Liver (tissue), 9 donors: ENCODE results near the gene ARF1. TPM values are rescaled to one million over a fixed set of nuclear protein-coding genes. Genes with fewer than 3 reads are reported as not detected.

Experiments
- DNase-seq: peaks from one replicate; pipeline ENCODE4 v3.0.0-alpha.2; 2017; ENCODE audit warnings: low spot score
- H3K27ac ChIP-seq, 2 donors: one replicate each; pipeline ENCODE4 v1.7.0; 2013; ENCODE audit warnings: inconsistent platforms in 2 of 2, low read length in 2 of 2, control low read depth in 1 of 2, low read depth in 1 of 2, mild to moderate bottlenecking in 1 of 2
- H3K27me3 ChIP-seq, 4 donors: one replicate each; pipeline versions ENCODE4 v1.6.1 to v1.7.0; 2013; ENCODE audit warnings: low read length in 3 of 4, inconsistent platforms in 1 of 4, mild to moderate bottlenecking in 1 of 4, moderate library complexity in 1 of 4; ENCODE audit not compliant: control insufficient read depth in 4 of 4, insufficient read depth in 4 of 4
- H3K36me3 ChIP-seq, 4 donors: one replicate each; pipeline versions ENCODE4 v1.6.1 to v1.7.0; 2013; ENCODE audit warnings: low read length in 3 of 4, mild to moderate bottlenecking in 3 of 4, low read depth in 1 of 4, moderate library complexity in 1 of 4; ENCODE audit not compliant: control insufficient read depth in 4 of 4, insufficient read depth in 3 of 4
- H3K4me1 ChIP-seq, 4 donors: one replicate each; pipeline versions ENCODE4 v1.6.1 to v1.7.0; 2013; ENCODE audit warnings: low read length in 3 of 4, mild to moderate bottlenecking in 3 of 4, moderate library complexity in 1 of 4; ENCODE audit not compliant: control insufficient read depth in 4 of 4, insufficient read depth in 4 of 4
- H3K4me3 ChIP-seq, 3 donors: one replicate each; pipeline versions ENCODE4 v1.6.1 to v1.7.0; 2013; ENCODE audit warnings: low read length in 3 of 3, control low read depth in 1 of 3, low read depth in 1 of 3, mild to moderate bottlenecking in 1 of 3
- H3K9ac ChIP-seq, 2 donors: one replicate each; pipeline ENCODE4 v1.7.0; 2013; ENCODE audit warnings: low read length in 2 of 2, mild to moderate bottlenecking in 2 of 2, moderate library complexity in 2 of 2, control low read depth in 1 of 2, low read depth in 1 of 2
- H3K9me3 ChIP-seq, 4 donors: one replicate each; pipeline versions ENCODE4 v1.6.1 to v1.7.0; 2013; ENCODE audit warnings: low read length in 3 of 4; ENCODE audit not compliant: control insufficient read depth in 4 of 4
- EGR1 ChIP-seq, 2 donors: IDR thresholded peaks; 2 replicates each; pipeline ENCODE4 v1.6.1; 2016 to 2018; ENCODE audit warnings: antibody characterized with exemption in 2 of 2, low read depth in 2 of 2
- FOXA1 ChIP-seq: IDR thresholded peaks from 2 replicates; pipeline ENCODE4 v1.6.1; 2016; ENCODE audit warnings: antibody characterized with exemption
- FOXA2 ChIP-seq: IDR thresholded peaks from 2 replicates; pipeline ENCODE4 v1.6.1; 2016; ENCODE audit warnings: antibody characterized with exemption
- GABPA ChIP-seq, 2 donors: IDR thresholded peaks in 1 of 2; conservative IDR thresholded peaks in 1 of 2; 2 replicates each; pipeline ENCODE4 v1.6.1; 2016; ENCODE audit warnings: antibody characterized with exemption in 2 of 2, mild to moderate bottlenecking in 1 of 2, moderate library complexity in 1 of 2
- HNF4A ChIP-seq, 2 donors: conservative IDR thresholded peaks; 2 replicates each; pipeline ENCODE4 v1.6.1; 2016; ENCODE audit warnings: antibody characterized with exemption in 2 of 2, mild to moderate bottlenecking in 2 of 2
- HNF4G ChIP-seq: IDR thresholded peaks from 2 replicates; pipeline ENCODE4 v1.6.1; 2016; ENCODE audit warnings: antibody characterized with exemption
- JUND ChIP-seq, 2 donors: IDR thresholded peaks; 2 replicates each; pipeline ENCODE4 v1.6.1; 2016; ENCODE audit warnings: antibody characterized with exemption in 2 of 2
- NR2F2 ChIP-seq: IDR thresholded peaks from 2 replicates; pipeline ENCODE4 v1.6.1; 2016; ENCODE audit warnings: antibody characterized with exemption
- RAD21 ChIP-seq, 2 donors: IDR thresholded peaks; 2 replicates each; pipeline ENCODE4 v1.6.1; 2016; ENCODE audit warnings: antibody characterized with exemption in 2 of 2, mild to moderate bottlenecking in 2 of 2
- RXRA ChIP-seq, 2 donors: IDR thresholded peaks; 2 replicates each; pipeline ENCODE4 v1.6.1; 2017 to 2018; ENCODE audit warnings: antibody characterized with exemption in 2 of 2, mild to moderate bottlenecking in 1 of 2
- SP1 ChIP-seq: IDR thresholded peaks from 2 replicates; pipeline ENCODE4 v1.6.1; 2018; ENCODE audit warnings: antibody characterized with exemption, mild to moderate bottlenecking
- TAF1 ChIP-seq: conservative IDR thresholded peaks from 2 replicates; pipeline ENCODE4 v1.6.1; 2016; ENCODE audit warnings: antibody characterized with exemption, mild to moderate bottlenecking
- YY1 ChIP-seq: IDR thresholded peaks from 2 replicates; pipeline ENCODE4 v1.6.1; 2016; ENCODE audit warnings: antibody characterized with exemption, mild to moderate bottlenecking
- WGBS: extraction: QIAGEN DNeasy Blood & Tissue Kit; methylation state at CpG from one replicate; pipeline ENCODE4 v1.1.7; 2013; 5-methylcytosine and 5-hydroxymethylcytosine counted together
- polyA plus RNA-seq, 2 donors: library from polyadenylated mRNA; stranded (reverse) in 1 of 2; unstranded in 1 of 2; fragments of 200-250 nt in 1 of 2; fragments of >200 nt in 1 of 2; fragmentation: Nextera tagmentation in 1 of 2; extraction: Ambion mirVana in 1 of 2; gene quantifications; one replicate each; pipeline versions ENCODE4 v1.2.1 to v1.2.3, GENCODE V29; 2013 to 2015
- total RNA-seq, 2 donors: library from RNA; depleted of rRNA; stranded (reverse); fragments of >200 nt; gene quantifications; one replicate each; pipeline ENCODE4 v1.2.3, GENCODE V29; 2014
- TF ChIP-seq, protein P1 (sequence below): IDR thresholded peaks from 2 replicates; pipeline ENCODE4 v1.6.1; 2016; ENCODE audit warnings: antibody characterized with exemption, mild to moderate bottlenecking
- TF ChIP-seq, protein P2 (sequence below): IDR thresholded peaks from 2 replicates; pipeline ENCODE4 v1.6.1; 2016; ENCODE audit warnings: antibody characterized with exemption
- TF ChIP-seq, protein P3 (sequence below): IDR thresholded peaks from 2 replicates; pipeline ENCODE4 v1.6.1; 2016; ENCODE audit warnings: antibody characterized with exemption
- TF ChIP-seq, protein P4 (sequence below): IDR thresholded peaks from 2 replicates; pipeline ENCODE4 v1.6.1; 2016; ENCODE audit warnings: antibody characterized with exemption
- TF ChIP-seq, protein P5 (sequence below): fragments of 150-350 bp; IDR thresholded peaks from 2 replicates; pipeline ENCODE4 v1.5.1; 2017; ENCODE audit warnings: improper control_type of control experiment, low read depth, low read length; ENCODE audit not compliant: missing input control
- donor health status: healthy.
- donor health status: healthy.
- donor health status: healthy.
- donor health status: healthy.
- donor health status: healthy.

The ARF1 gene
- total and polyA plus RNA-seq, 4 donors = 151 to 282 (median 213) TPM

DNA sequence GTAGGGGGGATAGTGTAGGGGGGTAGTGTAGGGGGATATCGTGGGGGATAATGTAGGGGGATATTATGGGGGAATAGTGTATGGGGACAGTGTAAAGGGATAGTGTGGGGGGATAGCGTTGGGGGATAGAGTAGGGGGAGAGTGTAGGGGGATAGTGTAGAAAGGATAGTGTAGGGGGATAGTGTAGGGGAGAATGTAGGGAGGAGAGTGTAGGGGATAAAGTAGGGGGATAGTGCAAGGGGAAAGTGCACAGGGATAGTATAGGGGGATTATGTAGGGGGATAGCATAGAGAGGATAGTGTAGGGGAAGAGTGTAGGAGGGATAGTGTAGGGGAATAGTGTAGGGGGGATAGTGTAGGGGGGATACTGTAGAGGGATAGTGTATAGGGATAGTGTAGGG, 12.3 kb upstream of the ARF1 start:
- Histone ChIP-seq H3K36me3 (no peaks in the 10 kb centered on the region), H3K4me3 (no peak overlapping the region), H3K9ac (no peak overlapping the region), H3K9me3 (no peaks in the 10 kb centered on the region), H3K27me3 (peaks cover 0 to 5% (median 2%) of the 10 kb centered on the region in 4 donors), H3K4me1 (no peaks in the 10 kb centered on the region), H3K27ac (no peak overlapping the region)
- 49% methylated on average over 2 of the region's 2 CpGs for WGBS
- DNase-seq = no peak
- TF ChIP-seq FOXA2 (no peak), GABPA (IDR thresholded peaks at IDR 0.05 in 1 of 2, conservative IDR thresholded peaks at IDR 0.05 in 1 of 2) (no peak), RXRA (IDR thresholded peaks at IDR 0.05) (no peak), JUND (IDR thresholded peaks at IDR 0.05) (no peak), FOXA1 (no peak), EGR1 (IDR thresholded peaks at IDR 0.05; ENCODE audit: low read depth in 2 of 2) (no peak), HNF4G (no peak), RAD21 (IDR thresholded peaks at IDR 0.05) (no peak), NR2F2 (no peak), HNF4A (conservative IDR thresholded peaks at IDR 0.05) (no peak), SP1 (no peak), YY1 (no peak), TAF1 (no peak)
- TF ChIP-seq, protein P1, sequence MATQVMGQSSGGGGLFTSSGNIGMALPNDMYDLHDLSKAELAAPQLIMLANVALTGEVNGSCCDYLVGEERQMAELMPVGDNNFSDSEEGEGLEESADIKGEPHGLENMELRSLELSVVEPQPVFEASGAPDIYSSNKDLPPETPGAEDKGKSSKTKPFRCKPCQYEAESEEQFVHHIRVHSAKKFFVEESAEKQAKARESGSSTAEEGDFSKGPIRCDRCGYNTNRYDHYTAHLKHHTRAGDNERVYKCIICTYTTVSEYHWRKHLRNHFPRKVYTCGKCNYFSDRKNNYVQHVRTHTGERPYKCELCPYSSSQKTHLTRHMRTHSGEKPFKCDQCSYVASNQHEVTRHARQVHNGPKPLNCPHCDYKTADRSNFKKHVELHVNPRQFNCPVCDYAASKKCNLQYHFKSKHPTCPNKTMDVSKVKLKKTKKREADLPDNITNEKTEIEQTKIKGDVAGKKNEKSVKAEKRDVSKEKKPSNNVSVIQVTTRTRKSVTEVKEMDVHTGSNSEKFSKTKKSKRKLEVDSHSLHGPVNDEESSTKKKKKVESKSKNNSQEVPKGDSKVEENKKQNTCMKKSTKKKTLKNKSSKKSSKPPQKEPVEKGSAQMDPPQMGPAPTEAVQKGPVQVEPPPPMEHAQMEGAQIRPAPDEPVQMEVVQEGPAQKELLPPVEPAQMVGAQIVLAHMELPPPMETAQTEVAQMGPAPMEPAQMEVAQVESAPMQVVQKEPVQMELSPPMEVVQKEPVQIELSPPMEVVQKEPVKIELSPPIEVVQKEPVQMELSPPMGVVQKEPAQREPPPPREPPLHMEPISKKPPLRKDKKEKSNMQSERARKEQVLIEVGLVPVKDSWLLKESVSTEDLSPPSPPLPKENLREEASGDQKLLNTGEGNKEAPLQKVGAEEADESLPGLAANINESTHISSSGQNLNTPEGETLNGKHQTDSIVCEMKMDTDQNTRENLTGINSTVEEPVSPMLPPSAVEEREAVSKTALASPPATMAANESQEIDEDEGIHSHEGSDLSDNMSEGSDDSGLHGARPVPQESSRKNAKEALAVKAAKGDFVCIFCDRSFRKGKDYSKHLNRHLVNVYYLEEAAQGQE = no peak
- TF ChIP-seq, protein P2, sequence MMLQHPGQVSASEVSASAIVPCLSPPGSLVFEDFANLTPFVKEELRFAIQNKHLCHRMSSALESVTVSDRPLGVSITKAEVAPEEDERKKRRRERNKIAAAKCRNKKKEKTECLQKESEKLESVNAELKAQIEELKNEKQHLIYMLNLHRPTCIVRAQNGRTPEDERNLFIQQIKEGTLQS = no peak
- TF ChIP-seq, protein P3, sequence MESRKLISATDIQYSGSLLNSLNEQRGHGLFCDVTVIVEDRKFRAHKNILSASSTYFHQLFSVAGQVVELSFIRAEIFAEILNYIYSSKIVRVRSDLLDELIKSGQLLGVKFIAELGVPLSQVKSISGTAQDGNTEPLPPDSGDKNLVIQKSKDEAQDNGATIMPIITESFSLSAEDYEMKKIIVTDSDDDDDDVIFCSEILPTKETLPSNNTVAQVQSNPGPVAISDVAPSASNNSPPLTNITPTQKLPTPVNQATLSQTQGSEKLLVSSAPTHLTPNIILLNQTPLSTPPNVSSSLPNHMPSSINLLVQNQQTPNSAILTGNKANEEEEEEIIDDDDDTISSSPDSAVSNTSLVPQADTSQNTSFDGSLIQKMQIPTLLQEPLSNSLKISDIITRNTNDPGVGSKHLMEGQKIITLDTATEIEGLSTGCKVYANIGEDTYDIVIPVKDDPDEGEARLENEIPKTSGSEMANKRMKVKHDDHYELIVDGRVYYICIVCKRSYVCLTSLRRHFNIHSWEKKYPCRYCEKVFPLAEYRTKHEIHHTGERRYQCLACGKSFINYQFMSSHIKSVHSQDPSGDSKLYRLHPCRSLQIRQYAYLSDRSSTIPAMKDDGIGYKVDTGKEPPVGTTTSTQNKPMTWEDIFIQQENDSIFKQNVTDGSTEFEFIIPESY = no peak
- TF ChIP-seq, protein P4, sequence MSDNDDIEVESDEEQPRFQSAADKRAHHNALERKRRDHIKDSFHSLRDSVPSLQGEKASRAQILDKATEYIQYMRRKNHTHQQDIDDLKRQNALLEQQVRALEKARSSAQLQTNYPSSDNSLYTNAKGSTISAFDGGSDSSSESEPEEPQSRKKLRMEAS = no peak
- TF ChIP-seq, protein P5, sequence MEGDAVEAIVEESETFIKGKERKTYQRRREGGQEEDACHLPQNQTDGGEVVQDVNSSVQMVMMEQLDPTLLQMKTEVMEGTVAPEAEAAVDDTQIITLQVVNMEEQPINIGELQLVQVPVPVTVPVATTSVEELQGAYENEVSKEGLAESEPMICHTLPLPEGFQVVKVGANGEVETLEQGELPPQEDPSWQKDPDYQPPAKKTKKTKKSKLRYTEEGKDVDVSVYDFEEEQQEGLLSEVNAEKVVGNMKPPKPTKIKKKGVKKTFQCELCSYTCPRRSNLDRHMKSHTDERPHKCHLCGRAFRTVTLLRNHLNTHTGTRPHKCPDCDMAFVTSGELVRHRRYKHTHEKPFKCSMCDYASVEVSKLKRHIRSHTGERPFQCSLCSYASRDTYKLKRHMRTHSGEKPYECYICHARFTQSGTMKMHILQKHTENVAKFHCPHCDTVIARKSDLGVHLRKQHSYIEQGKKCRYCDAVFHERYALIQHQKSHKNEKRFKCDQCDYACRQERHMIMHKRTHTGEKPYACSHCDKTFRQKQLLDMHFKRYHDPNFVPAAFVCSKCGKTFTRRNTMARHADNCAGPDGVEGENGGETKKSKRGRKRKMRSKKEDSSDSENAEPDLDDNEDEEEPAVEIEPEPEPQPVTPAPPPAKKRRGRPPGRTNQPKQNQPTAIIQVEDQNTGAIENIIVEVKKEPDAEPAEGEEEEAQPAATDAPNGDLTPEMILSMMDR = no peak
